CD4-positive, alpha-beta T cell treated with Interleukin-2 at 100 ng/mL for 4 hours (primary cell): ENCODE results near the gene BAK1.

Experiments used
- DNase-seq: peaks from one replicate; pipeline ENCODE4 v3.0.0-alpha.2; 2020; ENCODE audit warnings: low spot score

BAK1 gene

GRCh38 chr6:33579828-33580714 lies at the start of gene BAK1:
BAK1 (minus strand) TSS chr6:33580276; CDS start chr6:33577604, 2,672 bp downstream.
- peak; percentile 84 for DNase-seq

GRCh38 chr6:33628401-33628964 lies 48.4 kb upstream of the BAK1 start:
- DNase-seq, result no peak

GRCh38 chr6:33627876-33628275 lies 47.8 kb upstream of the BAK1 start:
- no peak for DNase-seq

- no peak for DNase-seq
These were observed 44.8 kb upstream of the BAK1 start for GRCh38 chr6:33624856-33625255.

- DNase-seq, result no peak
These were observed 43.9 kb upstream of the BAK1 start for GRCh38 chr6:33623895-33624381.

GRCh38 chr6:33622456-33623431 lies 42.7 kb upstream of the BAK1 start:
- no peak for DNase-seq

GRCh38 chr6:33621711-33622388 lies 41.8 kb upstream of the BAK1 start:
- peak; percentile 26 for DNase-seq

- peak; percentile 75 for DNase-seq
These were observed 41.0 kb upstream of the BAK1 start, which contains the start of gene ITPR3 for GRCh38 chr6:33620856-33621710. ITPR3 (plus strand) TSS chr6:33621322; CDS start chr6:33621603, 281 bp downstream.

- DNase-seq, result peak; percentile 32
These were observed 40.2 kb upstream of the BAK1 start for GRCh38 chr6:33620158-33620855.

- no peak for DNase-seq
These were observed 39.2 kb upstream of the BAK1 start for GRCh38 chr6:33619166-33619840.

- no peak for DNase-seq
These were observed 36.8 kb upstream of the BAK1 start for GRCh38 chr6:33616913-33617312.

GRCh38 chr6:33616113-33616512 lies 36.0 kb upstream of the BAK1 start:
- no peak for DNase-seq

- no peak for DNase-seq
These were observed 33.7 kb upstream of the BAK1 start for GRCh38 chr6:33613795-33614168.

- no peak for DNase-seq
These were observed 33.2 kb upstream of the BAK1 start for GRCh38 chr6:33613146-33613794.

GRCh38 chr6:33610779-33611732 lies 31.0 kb upstream of the BAK1 start:
- DNase-seq, result no peak

GRCh38 chr6:33610067-33610466 lies 30.0 kb upstream of the BAK1 start:
- DNase-seq, result no peak

- DNase-seq, result no peak
These were observed 29.5 kb upstream of the BAK1 start for GRCh38 chr6:33609528-33609927.

GRCh38 chr6:33609019-33609418 lies 28.9 kb upstream of the BAK1 start:
- DNase-seq, result no peak
